ENCODE data around the gene EYA4.
A peak's percentile ranks its signal among the peaks of the same experiment; 100 is the strongest.
"Not testable (repeated sequence)": the region's sequence is repeated elsewhere in the genome, so short reads cannot be mapped to it uniquely, and the experiment has no call there.

Gene EYA4

DNA sequence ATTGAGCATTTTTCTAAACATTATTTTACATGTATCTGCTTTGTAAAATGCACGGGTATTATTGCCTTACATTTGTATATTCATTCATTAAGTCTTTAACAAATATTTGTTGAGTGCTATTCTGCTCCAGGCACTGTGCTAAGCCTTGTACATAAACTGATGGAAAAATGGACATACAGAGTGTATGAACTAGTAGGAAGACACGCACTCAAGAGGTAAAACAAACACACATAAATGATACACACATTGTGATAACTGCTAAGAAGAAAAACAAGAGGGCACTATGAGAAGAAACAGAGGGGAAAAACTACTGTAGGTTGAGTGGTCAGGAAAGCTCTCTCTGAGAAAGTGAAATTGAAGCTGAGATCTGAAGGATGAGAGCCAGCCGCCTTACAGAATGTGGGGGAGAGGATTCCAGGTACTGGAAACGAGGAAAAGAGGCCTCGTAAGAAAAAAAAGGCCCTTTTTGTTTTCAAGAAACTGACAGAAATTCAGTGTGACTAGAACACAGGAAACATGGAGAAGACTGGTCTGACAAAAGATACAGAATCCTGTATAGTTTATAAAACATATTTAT lies 117.5 kb downstream of the EYA4 start:
- DNase-seq: no peak

DNA sequence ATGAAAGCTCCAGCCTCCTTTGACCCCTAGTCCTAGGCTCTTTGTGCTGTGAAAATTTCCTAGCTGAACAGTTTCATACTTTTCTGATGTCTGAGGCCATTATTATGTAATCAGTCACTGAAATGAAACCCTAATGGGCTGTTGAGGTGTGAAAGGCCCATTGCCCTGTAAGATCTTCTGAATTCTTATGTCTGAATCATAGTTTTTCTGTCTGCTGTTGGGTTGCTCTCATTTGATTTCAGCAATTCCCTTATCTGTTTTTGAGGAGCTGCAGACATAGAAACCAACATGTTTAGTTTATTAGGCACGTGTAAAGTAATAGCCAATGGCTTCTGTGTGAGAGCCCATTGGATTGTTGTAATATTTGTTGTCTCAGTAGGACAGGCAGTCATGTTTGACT lies 118.1 kb downstream of the EYA4 start:
- no peak for DNase-seq

DNA sequence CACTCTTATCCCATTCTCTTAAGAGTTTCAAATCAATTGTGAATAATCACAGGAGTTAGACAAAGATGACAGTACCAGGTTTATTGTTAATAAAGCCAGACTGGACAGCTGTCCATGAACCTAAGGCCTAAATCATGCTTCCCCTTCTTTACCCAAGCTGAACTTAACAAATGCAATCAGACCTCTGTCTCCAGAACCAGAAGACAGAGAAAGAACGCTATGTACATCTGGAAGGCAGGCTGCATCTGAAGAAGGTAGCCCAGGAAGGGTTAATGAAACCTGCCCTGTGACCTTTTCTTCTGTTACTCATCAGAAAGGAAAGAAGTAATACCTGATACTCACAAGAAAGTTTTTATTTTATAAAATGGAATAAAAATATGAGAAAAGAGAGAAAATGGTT lies 118.6 kb downstream of the EYA4 start:
- no peak for DNase-seq

DNA sequence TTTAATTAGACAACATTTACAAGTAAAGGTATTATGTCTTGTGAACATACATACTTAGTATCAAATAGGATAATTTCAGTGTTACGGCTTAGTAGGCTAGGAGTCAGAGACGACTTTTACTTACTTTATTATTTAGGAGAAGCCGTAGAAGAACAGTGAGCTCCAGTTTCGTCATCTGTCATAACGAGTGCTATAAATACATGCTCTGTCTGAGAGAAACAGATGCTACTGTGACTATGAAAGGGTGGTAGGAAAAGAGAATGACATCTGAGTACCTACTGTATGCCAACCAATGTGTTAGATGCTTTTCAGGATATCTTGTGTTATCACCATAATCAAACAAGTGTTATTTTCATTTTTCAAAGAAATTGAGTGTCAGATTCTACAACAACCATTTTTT lies 119.0 kb downstream of the EYA4 start:
- no peak for DNase-seq

DNA sequence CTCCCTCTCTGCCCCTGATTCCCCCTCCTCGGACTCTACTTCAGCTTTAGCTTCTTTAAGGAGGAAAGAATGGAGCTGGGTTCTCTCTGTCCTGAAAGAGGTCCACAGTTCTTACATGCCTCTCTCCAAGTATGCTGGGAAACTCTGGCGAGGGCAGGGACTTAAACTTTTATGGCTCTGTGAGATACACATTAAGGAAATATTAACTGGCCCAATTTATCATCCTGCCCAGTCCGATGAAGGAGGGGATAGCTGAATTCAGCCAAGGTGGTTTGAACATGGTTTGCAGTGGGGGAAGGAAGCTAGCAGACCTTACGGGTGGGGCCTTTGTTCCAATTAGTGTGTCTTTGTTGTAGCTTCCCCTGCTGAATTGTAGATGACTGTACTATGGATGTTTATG lies 121.7 kb downstream of the EYA4 start:
- no peak for DNase-seq

DNA sequence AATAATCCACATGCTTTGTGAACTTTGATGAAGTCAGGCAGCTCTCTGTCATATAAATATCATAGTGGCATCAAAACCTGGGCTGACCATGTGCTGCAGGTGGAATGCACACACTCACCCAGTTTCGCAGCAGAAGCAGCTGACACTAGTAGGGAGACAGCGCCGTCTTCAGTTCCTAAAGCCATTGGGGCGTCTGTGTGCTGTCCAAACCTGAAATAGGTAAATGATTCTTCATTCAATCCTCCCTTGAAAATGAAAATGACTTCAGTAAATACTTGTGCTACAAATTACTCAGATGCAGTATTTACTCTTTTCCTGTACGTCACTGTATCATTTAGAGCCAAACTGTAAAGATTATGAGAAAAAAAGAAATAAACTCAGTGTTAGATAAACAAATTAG lies 127.5 kb downstream of the EYA4 start:
- DNase-seq: peak; percentile 15

DNA sequence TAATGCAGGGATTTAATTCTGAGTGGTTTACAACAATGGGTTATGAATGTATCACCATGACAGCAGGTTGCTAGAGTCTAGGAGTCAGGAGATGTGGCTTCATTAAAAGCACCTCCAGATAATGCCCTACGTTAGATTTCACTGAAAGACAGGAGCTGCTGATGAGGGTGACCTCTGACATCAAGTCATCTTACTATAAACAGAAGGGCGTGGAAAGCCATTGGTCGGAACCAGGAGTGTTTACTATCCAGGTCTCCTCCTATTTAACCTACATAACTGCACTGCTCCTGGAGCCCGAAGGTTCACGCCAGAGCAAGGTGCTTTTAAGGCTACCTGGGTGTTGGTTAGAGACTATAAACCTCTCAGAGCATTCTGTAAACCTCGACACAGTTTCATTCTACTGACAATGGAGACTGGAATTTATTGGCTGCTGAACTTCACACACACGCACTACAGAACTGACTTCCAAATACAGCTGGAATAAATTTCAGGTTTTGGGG lies 128.7 kb downstream of the EYA4 start:
- DNase-seq: no peak

DNA sequence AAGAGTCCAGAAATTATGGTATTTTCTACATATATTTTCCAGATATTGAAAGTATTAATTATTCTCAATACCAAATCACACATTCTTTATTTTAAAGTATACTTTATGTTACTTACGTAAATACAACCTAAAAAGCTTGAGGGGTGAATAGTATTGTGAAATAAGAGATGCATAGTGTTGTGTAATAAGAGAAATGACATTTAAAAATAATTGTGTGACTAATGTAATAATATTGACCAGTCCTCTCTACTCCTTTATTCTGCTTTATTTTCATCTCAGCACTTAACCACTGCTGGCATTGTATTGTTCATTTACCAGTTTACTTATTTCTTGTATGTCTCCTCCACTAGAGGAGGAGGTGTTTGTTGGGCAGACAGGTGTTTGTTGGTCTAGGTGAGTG lies 135.6 kb downstream of the EYA4 start:
- DNase-seq: no peak

DNA sequence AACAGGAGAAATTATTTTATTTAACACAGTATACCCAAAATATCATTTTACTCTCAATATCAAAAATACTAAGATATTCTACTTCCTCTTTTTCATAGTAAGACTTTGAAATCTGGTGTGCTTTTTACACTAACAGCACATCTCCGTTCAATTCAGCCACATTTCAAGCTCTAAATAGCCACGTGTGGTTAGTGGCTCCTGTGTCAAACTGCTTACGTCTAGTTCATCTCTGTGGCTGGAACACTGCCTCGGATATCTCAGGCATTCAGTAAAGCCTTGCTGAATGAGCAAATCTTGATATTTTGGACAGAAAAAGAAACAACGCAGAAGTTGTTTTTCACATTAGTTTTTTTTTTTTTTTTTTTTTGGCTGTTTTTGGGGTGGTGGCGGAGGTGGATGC lies 136.1 kb downstream of the EYA4 start:
- no peak for DNase-seq

DNA sequence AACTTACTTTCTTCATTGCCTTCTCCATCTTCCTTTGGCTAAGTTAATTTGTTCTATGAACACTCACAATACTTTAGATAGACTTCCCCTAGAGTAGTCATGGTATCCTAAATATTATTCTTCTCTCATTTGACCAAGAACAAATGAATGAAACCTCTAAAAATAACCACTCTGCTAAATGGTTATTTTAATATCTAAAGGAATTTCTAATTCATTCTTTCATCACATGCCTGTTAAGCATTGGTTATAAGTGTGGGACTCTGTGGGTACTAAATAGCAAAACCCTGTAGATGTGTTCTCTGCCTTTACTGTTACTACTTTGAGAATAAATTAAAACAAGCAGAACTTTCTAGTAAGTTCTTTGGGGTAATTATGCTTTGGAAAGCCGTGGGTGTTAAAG lies 138.9 kb downstream of the EYA4 start:
- DNase-seq: no peak

DNA sequence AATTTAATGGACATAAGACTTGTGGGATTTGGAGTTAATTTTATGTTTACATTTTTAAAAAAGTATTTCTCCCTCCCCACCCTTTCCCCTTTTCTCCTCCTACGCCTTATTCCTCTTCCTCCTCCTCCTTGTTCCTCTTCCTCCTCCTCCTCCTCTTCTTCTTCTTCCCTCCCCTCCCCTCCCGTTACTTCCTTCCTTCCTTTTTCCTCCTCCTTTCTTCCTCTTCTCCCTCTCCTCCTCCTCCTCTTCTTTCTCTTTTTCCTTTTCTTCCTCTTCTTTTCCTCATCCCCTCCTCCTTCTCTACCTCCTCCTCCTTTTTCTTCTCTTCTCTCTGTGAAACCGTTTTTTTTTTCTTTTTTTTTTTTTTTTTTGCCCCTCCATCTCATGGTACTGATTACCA lies 139.6 kb downstream of the EYA4 start:
- DNase-seq: no peak

DNA sequence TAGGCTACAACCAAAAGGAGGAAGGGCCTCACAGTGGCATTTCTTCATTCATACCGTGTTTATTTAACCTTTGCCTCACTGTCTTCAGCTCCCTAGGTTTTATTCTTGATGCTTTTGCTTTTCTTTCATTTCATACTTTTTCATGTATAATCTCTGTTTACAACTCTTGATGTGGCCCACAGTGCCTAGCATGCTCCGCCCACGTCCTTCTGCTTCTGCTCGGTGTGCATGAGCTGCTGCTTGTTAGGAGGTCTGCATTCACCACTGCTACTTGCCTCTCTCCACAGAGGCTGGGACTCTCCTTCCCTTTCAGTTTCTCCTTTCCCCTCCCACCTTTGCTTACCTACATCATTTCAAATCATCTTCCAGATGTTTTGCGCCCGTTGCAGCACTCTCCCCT lies 147.6 kb downstream of the EYA4 start:
- DNase-seq: no peak

DNA sequence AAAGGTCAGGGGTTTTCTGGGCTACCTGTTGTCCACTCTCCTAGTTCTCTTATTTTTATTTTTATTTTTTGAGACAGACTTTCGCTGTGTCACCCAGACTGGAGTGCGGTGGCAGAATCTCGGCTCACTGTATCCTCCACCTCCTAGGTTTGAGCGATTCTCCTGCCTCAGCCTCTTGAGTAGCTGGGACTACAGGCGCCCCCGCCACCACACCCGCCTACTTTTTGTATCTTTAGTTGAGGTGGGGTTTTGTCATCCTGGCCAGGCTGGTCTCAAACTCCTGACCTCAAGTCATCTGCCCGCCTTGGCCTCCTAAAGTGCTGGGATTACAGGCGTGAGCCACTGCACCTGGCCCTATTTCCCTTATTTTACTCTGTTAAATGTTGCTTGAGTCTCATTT lies 149.0 kb downstream of the EYA4 start:
- DNase-seq: no peak

DNA sequence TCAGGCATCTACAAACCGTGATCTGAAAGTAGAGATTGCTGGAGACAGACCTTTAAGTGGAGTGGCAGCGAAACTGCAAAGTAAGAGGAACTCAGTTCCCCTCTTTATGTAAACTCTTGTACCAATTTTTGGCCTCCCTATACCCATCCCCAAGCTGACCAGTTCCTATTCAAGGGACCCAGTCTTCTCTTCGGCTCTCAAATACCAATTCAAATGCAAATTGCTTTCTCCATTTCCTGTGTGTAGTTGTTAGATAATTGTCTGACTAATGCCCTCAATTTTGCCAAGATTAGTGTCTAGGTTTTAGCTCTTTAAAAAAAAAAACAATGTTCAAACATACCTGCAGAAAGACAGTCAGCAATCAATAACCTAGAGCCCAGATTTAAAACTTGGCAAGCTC lies 150.9 kb downstream of the EYA4 start:
- no peak for DNase-seq

DNA sequence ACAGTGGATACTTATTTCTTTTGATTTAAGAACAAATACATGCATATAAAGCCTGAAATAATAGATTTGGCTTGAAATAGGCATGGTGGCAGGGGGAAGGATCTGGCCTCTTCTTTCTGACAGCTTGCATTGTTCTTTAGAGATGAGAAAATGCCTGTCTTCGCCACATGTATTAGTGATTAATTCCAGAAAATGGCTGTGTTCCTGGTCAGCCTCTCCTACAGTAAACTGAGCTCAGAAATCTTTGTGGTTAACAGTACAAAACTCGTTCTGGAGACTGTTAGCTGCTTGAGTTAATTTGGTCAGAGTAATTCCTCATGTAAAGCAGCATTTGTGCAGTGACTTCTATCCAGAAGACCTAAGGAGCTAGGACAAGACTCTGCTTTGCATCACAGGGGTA lies 151.5 kb downstream of the EYA4 start:
- no peak for DNase-seq

DNA sequence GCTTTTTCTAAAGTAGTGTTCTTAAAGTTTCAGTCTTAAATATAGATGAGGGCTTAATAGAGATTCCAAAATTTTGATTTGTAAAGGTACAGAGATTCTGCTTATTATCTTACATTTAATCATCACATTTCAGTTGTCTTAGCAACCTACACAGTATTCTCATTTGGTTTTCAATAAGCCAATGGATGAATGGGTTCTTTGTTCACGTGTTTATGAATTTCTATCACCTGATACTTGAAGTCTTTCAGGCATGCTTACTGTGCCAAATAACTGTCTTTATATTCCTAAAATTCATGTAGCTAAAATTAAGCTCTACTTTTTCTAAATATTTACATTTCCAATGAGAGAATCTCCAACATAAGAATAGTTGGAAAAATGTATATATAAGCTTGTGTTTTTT lies 152.7 kb downstream of the EYA4 start:
- no peak for DNase-seq

DNA sequence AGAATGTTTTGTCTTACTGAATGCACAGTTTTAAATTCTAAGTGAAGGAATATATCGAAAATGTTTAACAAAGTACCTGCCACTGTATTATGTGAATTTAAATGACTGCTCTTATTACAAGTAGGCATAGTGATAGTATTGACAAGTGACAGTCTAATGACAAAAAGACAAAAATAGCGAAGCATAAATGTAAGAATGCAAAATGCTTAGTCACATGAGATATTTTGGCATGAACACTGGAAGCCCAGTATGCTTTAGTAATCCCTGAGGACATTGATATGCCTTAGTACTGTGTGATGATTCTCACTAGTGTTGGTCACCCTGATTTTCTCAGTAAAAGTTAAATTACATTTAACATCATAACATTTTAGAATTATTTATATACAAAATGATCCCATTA lies 153.5 kb downstream of the EYA4 start:
- no peak for DNase-seq

DNA sequence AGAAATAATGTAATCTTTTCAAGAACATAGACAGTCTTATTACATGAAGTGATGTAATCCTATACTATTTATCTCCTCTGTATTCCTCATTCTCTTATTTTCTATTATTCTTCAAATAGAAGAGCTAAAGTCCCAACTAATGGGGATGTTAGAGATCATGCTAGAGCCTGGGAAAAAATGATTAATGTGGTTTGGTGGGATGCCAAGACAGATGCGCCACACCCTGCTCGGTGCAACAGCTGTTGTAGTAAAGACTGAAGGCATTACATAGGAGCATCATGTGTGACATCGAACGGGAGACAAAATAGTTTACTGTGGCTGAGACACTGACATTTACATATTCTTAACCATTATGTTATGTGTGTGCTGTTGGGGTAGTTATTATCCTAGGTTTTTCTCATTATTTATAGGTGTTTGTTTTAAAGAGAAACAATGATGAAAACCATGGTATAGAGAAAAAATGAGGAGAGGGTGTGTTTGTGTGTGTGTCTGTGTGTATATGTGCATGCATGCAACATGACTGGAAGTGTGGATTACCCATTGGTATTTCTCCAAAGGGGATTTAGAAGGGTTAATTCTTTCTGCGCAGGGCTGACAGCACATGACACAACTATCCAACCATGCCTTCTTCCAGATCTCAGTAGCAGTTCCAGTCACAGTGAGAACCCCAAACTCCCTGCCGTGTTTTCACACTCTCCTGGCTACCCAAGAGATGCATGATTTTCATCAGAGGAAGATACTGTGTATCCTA lies 155.3 kb downstream of the EYA4 start:
- DNase-seq: peak; percentile 72

DNA sequence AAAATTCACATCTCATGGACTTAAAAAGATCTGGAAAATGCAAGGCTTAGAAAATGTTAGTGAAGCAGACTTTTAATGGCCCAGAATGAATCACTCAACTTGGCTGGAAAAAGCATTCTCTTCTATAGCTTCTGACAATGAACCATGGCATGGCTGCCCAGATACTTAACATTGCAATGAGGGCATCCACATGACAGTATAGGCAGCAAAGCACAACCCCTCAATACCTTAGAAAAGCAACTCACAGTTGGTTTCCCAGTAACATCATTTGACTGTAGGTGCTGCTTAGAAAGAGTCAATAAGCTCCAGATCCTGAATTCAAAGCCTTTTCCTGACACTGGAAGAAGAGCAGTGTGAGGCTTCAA lies 155.8 kb downstream of the EYA4 start:
- no peak for DNase-seq

DNA sequence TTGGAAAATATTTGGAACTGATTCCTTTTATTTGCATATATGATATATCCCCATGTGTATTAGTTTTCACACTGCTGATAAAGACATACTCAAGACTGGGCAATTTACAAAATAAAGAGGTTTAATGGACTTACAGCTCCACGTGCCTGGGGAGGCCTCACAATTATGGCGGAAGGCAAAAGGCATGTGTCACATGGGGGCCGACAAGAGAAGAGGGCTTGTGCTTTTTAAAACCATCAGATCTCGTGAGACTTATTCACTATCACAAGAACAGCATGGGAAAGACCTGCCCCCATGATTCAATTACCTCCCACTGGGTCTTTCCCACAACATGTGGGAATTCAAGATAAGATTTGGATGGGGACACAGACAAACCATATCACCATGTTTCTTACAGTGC lies 156.4 kb downstream of the EYA4 start:
- DNase-seq: not testable (repeated sequence)

DNA sequence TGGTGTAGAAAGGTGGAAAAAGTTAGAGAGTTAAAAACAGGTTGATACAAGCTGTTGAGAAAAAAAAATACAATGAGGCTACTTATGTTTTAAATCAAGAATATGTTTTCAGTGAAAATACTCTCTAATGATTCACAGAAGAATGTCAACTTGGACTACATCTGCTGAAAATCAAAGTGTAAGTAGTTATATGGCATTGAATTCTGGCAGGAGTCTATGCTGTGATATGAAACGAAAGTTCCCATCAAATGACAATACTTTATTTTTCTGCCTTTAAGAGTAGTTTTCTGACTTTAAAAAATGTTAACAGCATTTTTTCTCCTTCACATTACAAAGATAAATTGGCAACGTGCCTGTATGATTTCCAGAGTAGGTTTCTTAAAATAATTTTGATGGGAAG lies 158.3 kb downstream of the EYA4 start:
- DNase-seq: no peak

DNA sequence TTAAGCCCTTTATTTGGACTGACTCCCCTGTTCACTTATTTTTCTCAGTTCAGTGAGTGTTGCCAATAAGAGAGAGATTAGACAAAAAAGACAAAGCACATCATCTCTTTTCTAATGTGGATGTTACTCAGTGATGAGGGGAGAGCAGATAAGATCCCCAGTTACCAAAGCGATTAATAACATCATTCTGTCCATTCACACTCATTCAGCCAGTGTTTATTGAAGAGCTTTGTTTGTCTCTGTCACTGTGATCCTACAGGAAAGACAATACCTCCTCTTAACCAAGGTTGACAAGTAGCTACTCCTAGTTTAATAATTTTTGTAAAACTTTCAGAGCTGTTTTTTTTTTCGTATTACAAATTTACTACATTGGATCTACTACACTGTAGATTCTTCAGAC lies 163.0 kb downstream of the EYA4 start:
- DNase-seq: no peak

DNA sequence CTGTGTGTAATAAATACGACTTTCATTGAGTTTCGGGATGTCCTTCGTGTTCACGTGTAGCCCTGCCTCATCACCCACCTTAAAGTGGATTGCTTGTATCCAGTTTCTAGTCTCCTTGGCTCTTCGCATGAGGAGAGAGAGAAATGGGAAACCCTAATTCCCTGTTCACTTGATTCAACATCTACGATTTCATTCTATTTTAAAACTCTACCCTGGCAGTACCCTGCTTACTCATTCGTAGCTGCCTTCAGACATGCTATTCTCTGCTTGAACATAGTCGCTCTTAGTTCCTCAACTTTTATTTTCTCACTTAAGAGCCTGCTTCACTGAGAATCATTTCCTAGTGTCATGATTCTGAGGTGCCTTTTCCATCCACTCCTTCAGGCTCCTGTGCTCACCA lies 163.6 kb downstream of the EYA4 start:
- DNase-seq: no peak

DNA sequence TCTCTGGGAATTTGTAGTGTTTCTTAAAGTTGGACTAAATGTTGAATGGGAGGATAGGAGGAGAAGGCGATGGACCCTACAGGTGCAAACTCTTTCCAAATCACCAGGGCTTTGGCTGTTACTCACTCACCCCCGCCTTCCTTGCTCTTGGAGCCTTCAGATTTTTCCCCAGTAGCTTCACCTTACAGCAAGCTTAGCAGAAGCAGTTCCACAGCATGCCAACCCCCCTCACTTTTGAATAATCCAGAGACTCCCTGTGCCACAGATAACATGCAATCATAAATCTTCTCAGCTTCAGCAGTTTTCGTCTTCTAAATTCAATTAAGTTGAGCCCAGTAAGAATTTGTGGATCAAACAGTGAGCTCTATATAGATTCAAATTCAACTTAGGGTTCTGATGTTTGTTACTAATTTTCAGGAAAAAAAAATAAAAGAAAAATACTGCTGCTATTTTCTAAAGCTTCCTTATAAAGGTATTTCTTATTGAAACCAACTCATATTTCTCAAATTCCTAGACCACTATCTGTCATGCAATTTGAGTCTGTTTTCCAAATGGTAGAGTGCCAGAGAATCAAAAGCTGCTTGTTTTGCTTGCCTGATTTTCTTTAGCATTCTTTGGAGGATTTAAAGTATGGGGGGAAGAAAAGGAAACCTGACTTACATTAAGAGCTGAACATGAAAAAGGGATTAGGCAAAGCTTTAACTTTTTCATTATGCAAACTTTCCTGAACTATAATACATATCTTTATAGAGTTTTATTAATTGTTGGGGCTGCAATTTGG lies 166.4 kb downstream of the EYA4 start:
- no peak for DNase-seq
